OCI-LY3 (cell line): Measurements from ENCODE around the gene PKIG.

Source experiments
- H2AFZ ChIP-seq: fragments of 200-600, 300-600 bp; shearing (Covaris generic); 2 replicates; pipeline ENCODE4 v1.6.0; 2014; ENCODE audit warnings: antibody characterized with exemption, low read depth, low read length
- H3K27ac ChIP-seq: fragments of 200-600, 300-600 bp; sonication (generic); 2 replicates; pipeline ENCODE4 v1.5.1; 2014; ENCODE audit warnings: mild to moderate bottlenecking, low read length, moderate library complexity, mixed read lengths
- H3K27me3 ChIP-seq: fragments of 200-600, 300-600 bp; sonication (generic); 2 replicates; pipeline ENCODE4 v1.6.1; 2014; ENCODE audit warnings: low read depth, low read length, mixed read lengths
- H3K36me3 ChIP-seq: fragments of 200-600, 300-600 bp; sonication (generic); replicated peaks from 2 replicates; pipeline ENCODE3; 2014; ENCODE audit warnings: low read depth, low read length, mixed read lengths
- H3K4me1 ChIP-seq: fragments of 300-600, 200-600 bp; sonication (generic); 2 replicates; pipeline ENCODE4 v1.6.1; 2014; ENCODE audit warnings: low read length, mixed read lengths
- H3K4me2 ChIP-seq: fragments of 200-600, 300-600 bp; sonication (generic); 2 replicates; pipeline ENCODE4 v1.6.1; 2014; ENCODE audit warnings: low read length, mixed read lengths
- H3K4me3 ChIP-seq: fragments of 300-600, 200-600 bp; sonication (generic); 2 replicates; pipeline ENCODE4 v1.5.1; 2014; ENCODE audit warnings: antibody characterized with exemption, mild to moderate bottlenecking, low read length, moderate library complexity
- H3K79me2 ChIP-seq: fragments of 300-600, 200-600 bp; shearing (Covaris generic); 2 replicates; pipeline ENCODE4 v1.6.1; 2014; ENCODE audit warnings: mild to moderate bottlenecking, low read length, mixed read lengths
- H3K9ac ChIP-seq: fragments of 300-600, 200-600 bp; shearing (Covaris generic); 2 replicates; pipeline ENCODE4 v1.6.0; 2014; ENCODE audit warnings: mild to moderate bottlenecking, low read length, moderate library complexity
- H3K9me3 ChIP-seq: fragments of 200-600, 300-600 bp; shearing (Covaris generic); 2 replicates; pipeline ENCODE4 v1.6.1; 2014; ENCODE audit warnings: low read length, mixed read lengths; ENCODE audit not compliant: insufficient read depth
- H4K20me1 ChIP-seq: fragments of 200-600, 300-600 bp; sonication (generic); 2 replicates; pipeline ENCODE4 v1.6.1; 2016; ENCODE audit warnings: low read length, mixed read lengths; ENCODE audit not compliant: insufficient read depth
- CTCF ChIP-seq: fragments of 200-600, 300-600 bp; sonication (generic); IDR thresholded peaks from 2 replicates; pipeline ENCODE4 v1.5.1; 2014; ENCODE audit warnings: antibody characterized with exemption, low read length, low read depth
- EZH2phosphoT487 ChIP-seq: fragments of 200-600 bp; shearing (Covaris generic); IDR thresholded peaks from 2 replicates; pipeline ENCODE4 v1.6.1; 2018; ENCODE audit warnings: antibody characterized with exemption, mixed run types, low read depth

Gene PKIG

DNA sequence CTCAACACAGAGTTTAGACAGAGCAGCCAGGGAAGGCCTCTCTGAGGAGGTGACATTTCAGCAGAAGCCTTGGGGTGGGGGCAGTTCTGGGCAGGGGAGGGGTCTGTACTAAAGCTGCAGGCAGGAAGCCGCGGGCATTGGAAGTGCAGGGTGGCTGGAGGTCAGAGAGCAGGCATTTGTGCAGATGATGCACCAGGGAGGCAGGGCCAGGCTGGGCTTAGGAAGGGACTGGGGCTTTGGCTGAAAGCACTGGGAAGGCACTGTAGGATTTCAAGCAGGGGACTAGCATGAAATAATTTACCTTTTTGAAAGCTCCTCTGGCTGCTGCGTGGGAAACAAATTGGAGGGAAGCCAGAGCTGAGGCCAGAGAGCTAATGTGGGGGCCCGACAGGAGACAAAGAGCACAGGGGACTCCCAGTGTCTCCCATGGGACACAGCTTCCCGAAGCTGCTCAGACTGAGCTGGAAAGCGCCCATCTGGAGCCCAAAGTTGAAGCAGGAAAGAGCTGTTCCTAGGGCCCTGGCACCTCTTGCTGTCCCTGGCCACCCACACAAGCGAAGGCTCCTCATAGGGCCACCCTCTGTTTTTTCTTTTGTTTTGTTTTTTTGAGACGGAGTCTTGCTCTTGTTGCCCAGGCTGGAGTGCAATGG, 49.8 kb downstream of the PKIG start:
- H3K36me3 ChIP-seq, result peaks cover 55% of the 10 kb centered on the region
- TF ChIP-seq CTCF (no peak), EZH2phosphoT487 (no peak)
- no peaks in the 10 kb centered on the region for H3K27me3 ChIP-seq
- H4K20me1 ChIP-seq, result peaks cover 14% of the 10 kb centered on the region
- H3K9ac ChIP-seq, result no peak overlapping the region
- H3K9me3 ChIP-seq, result no peaks in the 10 kb centered on the region
- peaks cover 6% of the 10 kb centered on the region for H3K4me1 ChIP-seq
- H2AFZ ChIP-seq, result no peak overlapping the region
- H3K79me2 ChIP-seq, result no peaks in the 10 kb centered on the region
- H3K4me3 ChIP-seq, result no peak overlapping the region
- no peak overlapping the region for H3K4me2 ChIP-seq
- H3K27ac ChIP-seq, result no peak overlapping the region

GRCh38 chr20:44633187-44633810, 50.9 kb downstream of the PKIG start:
- Histone ChIP-seq H3K79me2 (no peaks in the 10 kb centered on the region), H3K36me3 (peaks cover 53% of the 10 kb centered on the region)

DNA sequence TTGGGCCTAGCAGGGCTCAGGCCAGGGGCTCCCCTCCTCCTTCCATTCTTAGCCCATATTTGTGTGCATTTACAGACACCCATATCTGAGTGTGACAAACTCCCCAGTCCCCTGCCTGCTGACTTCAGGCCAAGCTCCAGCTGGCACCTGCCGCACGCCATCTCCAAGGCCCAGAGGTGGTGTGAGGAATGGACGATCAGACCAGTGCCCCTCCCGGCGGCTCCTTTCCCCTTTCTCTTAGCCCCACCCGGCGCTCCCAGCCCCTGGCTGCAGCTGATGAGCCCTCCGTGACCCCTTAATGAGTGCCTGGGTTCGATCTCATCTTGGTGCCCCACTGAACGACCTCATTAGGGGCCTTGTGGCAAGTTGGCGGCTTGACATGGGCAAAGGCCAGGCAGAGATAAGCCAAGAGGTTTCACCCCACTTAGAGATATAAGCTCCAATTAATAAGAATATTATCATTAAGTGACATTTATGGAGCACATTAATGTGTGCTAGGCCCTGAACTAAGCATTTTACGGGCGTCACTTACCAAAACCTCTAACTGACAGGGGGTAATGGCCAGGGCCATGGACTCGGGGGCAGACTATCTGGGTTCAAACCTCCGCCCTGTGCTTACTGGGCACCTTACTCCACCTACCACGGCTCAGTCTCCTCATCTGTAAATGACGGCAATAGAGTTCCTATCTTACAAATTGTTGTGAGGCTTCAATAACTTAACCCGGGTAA, 51.7 kb downstream of the PKIG start:
- Histone ChIP-seq H4K20me1 (peaks cover 14% of the 10 kb centered on the region), H2AFZ (no peak overlapping the region), H3K4me1 (peaks cover 6% of the 10 kb centered on the region), H3K79me2 (0 out of 2 replicates have a peak, but pooled peaks cover 3% of the 10 kb centered on the region), H3K4me3 (no peak overlapping the region), H3K9ac (no peak overlapping the region), H3K36me3 (peaks cover 54% of the 10 kb centered on the region), H3K9me3 (no peaks in the 10 kb centered on the region), H3K4me2 (no peak overlapping the region), H3K27me3 (no peaks in the 10 kb centered on the region), H3K27ac (no peak overlapping the region)
- TF ChIP-seq EZH2phosphoT487 (no peak), CTCF (no peak)

More at GRCh38 chr20:44633187-44633810, 50.9 kb downstream of the PKIG start:
- H3K4me1 ChIP-seq, result peaks cover 6% of the 10 kb centered on the region
- no peak overlapping the region for H3K4me3 ChIP-seq
- H3K4me2 ChIP-seq, result no peak overlapping the region
- no peak overlapping the region for H3K9ac ChIP-seq
- H3K27ac ChIP-seq, result no peak overlapping the region
- H3K9me3 ChIP-seq, result no peaks in the 10 kb centered on the region
- no peaks in the 10 kb centered on the region for H3K27me3 ChIP-seq
- TF ChIP-seq CTCF (no peak), EZH2phosphoT487 (no peak)
- no peak overlapping the region for H2AFZ ChIP-seq
- H4K20me1 ChIP-seq, result peaks cover 14% of the 10 kb centered on the region

- H3K9ac ChIP-seq, result no peak overlapping the region
- no peaks in the 10 kb centered on the region for H3K9me3 ChIP-seq
- no peak overlapping the region for H3K27ac ChIP-seq
- H3K4me3 ChIP-seq, result no peak overlapping the region
- H3K27me3 ChIP-seq, result no peaks in the 10 kb centered on the region
- 0 out of 2 replicates have a peak, but pooled peaks cover 3% of the 10 kb centered on the region for H3K79me2 ChIP-seq
- H3K4me2 ChIP-seq, result no peak overlapping the region
- peaks cover 6% of the 10 kb centered on the region for H3K4me1 ChIP-seq
- H4K20me1 ChIP-seq, result peaks cover 11% of the 10 kb centered on the region
- H2AFZ ChIP-seq, result no peak overlapping the region
- H3K36me3 ChIP-seq, result peaks cover 64% of the 10 kb centered on the region
- no peak for TF ChIP-seq CTCF
- TF ChIP-seq EZH2phosphoT487, result no peak
These were observed 53.5 kb downstream of the PKIG start for GRCh38 chr20:44635877-44636276.
